Neutrophil (primary cell): ENCODE measurements around the gene SPG11.

ENCODE experiments used
- H3K27ac ChIP-seq: fragments of 200-600 bp; sonication (generic); 2 replicates; pipeline ENCODE4 v1.5.1; 2016; ENCODE audit warnings: mild to moderate bottlenecking, moderate library complexity
- H3K27me3 ChIP-seq: fragments of 200-600 bp; sonication (generic); 2 replicates; pipeline ENCODE4 v1.6.0; 2016; ENCODE audit warnings: mild to moderate bottlenecking
- H3K36me3 ChIP-seq: fragments of 200-600 bp; sonication (generic); 2 replicates; pipeline ENCODE4 v1.5.1; 2017
- H3K4me1 ChIP-seq, 2 experiments: fragments of 200-600 bp in 1 of 2; sonication (generic) in 1 of 2; 1 replicate in 1 of 2; 2 replicates in 1 of 2; pipeline versions ENCODE4 v1.5.1 to v1.6.1; 2013 to 2016; ENCODE audit warnings: low read depth in 1 of 2, low read length in 1 of 2, mild to moderate bottlenecking in 1 of 2, moderate library complexity in 1 of 2; ENCODE audit not compliant: control insufficient read depth in 1 of 2, insufficient read depth in 1 of 2
- H3K4me3 ChIP-seq, 2 experiments: fragments of 200-600 bp in 1 of 2; sonication (generic) in 1 of 2; 1 replicate in 1 of 2; 2 replicates in 1 of 2; pipeline ENCODE4 v1.5.1; 2013 to 2016; ENCODE audit warnings: low read depth in 1 of 2, low read length in 1 of 2, mild to moderate bottlenecking in 1 of 2, moderate library complexity in 1 of 2
- H3K9me3 ChIP-seq: fragments of 200-600 bp; sonication (generic); 2 replicates; pipeline ENCODE4 v1.5.1; 2016
- CTCF ChIP-seq: fragments of 200-600 bp; sonication (generic); IDR thresholded peaks from 2 replicates; pipeline ENCODE4 v1.5.1; 2016; ENCODE audit warnings: antibody characterized with exemption

Gene SPG11

GRCh38 chr15:44598066-44598465 lies 65.4 kb downstream of the SPG11 start:
- no peak for TF ChIP-seq CTCF
- Histone ChIP-seq H3K4me3 (no peak overlapping the region), H3K27me3 (no peaks in the 10 kb centered on the region), H3K4me1 (no peaks in the 10 kb centered on the region), H3K36me3 (peaks cover 99% of the 10 kb centered on the region), H3K27ac (peak overlapping the region; percentile 10), H3K9me3 (peaks cover 3% of the 10 kb centered on the region)

DNA sequence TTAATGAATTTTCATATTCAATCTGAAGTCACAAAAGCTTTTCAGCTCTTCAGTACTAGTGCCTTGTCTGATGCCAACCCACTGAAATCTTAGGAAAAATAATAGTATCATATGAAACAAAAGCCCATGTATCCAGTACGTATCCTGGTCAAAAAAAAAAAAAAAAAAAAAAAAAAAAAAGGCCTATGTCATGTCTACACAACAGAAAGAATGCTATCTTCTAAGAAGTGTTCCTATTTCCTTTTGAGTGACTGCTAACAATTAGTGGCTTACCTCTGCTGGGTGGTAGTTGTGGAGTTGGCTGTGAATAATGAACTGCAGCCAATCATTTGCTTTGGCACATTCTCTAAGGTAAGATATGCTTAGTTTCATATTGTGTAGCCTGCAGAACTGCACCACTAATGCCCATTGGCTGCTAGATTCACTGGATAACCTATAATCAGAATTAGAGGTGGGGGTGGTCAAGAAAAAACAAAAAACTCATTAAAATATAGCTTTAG lies 66.9 kb downstream of the SPG11 start:
- H3K27ac ChIP-seq, result no peak overlapping the region
- no peak for TF ChIP-seq CTCF
- H3K36me3 ChIP-seq, result peaks cover 99% of the 10 kb centered on the region

GRCh38 chr15:44595656-44596510 lies 67.6 kb downstream of the SPG11 start:
- no peaks in the 10 kb centered on the region for H3K27me3 ChIP-seq
- H3K36me3 ChIP-seq, result peaks cover 100% of the 10 kb centered on the region
- no peaks in the 10 kb centered on the region for H3K4me1 ChIP-seq
- no peak overlapping the region for H3K27ac ChIP-seq
- peaks cover 3% of the 10 kb centered on the region for H3K9me3 ChIP-seq
- no peak overlapping the region for H3K4me3 ChIP-seq
- TF ChIP-seq CTCF, result no peak

More for the DNA sequence above, 66.9 kb downstream of the SPG11 start:
- no peak overlapping the region for H3K4me3 ChIP-seq
- no peaks in the 10 kb centered on the region for H3K4me1 ChIP-seq
- no peaks in the 10 kb centered on the region for H3K27me3 ChIP-seq
- peaks cover 3% of the 10 kb centered on the region for H3K9me3 ChIP-seq

DNA sequence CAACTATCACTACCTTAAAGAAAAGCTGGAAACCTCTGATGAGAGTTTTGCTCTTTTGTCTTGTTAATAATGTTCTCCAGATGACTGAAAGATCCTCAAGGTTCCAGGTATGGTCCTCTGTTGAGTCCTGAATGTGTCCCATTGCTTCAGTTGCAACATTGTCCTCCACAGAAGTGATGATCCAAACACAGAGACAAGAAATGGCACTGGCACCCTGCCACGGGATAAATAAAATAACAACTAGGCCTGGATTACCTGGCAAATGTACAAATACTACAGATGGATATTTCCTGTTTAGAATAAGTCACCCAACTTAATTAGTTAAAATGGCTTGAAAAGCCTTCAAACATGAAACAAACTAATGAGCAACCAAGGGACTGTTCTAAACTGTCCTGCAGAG lies 68.2 kb downstream of the SPG11 start:
- H3K36me3 ChIP-seq, result peaks cover 100% of the 10 kb centered on the region
- H3K9me3 ChIP-seq, result peaks cover 3% of the 10 kb centered on the region
- H3K27ac ChIP-seq, result no peak overlapping the region
- H3K4me3 ChIP-seq, result no peak overlapping the region
- H3K4me1 ChIP-seq, result no peaks in the 10 kb centered on the region
- no peak for TF ChIP-seq CTCF
- H3K27me3 ChIP-seq, result no peaks in the 10 kb centered on the region

DNA sequence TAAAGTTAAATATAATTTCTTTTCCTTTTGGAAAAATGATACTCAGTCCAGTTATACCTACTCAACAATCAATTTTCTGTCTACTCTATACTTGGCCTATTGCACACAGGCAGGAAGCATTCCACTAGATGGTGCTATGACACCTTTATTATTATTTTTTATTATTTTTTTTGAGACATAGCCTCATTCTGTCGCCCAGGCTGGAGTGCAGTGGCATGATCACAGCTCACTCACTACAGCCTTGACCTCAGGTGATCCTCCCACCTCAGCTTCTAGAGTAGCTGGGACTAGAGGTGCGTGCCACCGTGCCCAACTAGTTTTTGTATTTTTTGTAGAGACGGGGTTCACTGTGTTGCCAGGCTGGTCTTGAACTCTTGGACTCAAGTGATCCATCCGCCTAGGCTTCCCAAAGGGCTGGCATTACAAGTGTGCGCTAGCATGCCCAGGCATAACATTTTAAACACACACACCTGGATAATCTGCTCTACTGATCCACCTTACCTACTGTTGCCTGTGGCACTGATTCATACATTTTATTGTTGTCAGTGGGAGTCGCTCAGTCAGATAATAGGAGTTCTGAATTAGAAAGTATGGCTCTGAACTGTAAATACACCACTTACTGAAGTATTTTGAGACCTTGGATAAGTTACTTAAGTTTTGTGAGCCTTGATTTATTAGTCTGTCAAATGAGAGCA lies 70.3 kb downstream of the SPG11 start:
- H3K9me3 ChIP-seq, result no peaks in the 10 kb centered on the region
- no peaks in the 10 kb centered on the region for H3K27me3 ChIP-seq
- H3K4me1 ChIP-seq, result no peaks in the 10 kb centered on the region
- no peak overlapping the region for H3K27ac ChIP-seq
- peak; percentile 12 for TF ChIP-seq CTCF
- H3K36me3 ChIP-seq, result peaks cover 100% of the 10 kb centered on the region
- H3K4me3 ChIP-seq, result no peak overlapping the region
